ENCODE data around the gene IL10RA.

- TF ChIP-seq CTCF (conservative IDR thresholded peaks at IDR 0.05; ENCODE audit: low read depth in 2 of 2) (no peak), EZH2 (IDR thresholded peaks at IDR 0.05; ENCODE audit: low read depth, unreplicated experiment) (no peak), POLR2AphosphoS5 (IDR thresholded peaks at IDR 0.05; ENCODE audit: low read depth) (no peak), REST (IDR thresholded peaks at IDR 0.05; ENCODE audit: unreplicated experiment) (no peak), JUNB (IDR thresholded peaks at IDR 0.05; ENCODE audit: unreplicated experiment) (no peak), EZH2phosphoT487 (IDR thresholded peaks at IDR 0.05; ENCODE audit: unreplicated experiment) (no peak), ZNF462 (CRISPR knock-in tag; IDR thresholded peaks at IDR 0.05) (no peak), CREB1 (CRISPR knock-in tag; IDR thresholded peaks at IDR 0.05; ENCODE audit: low read depth) (no peak), NANOG (IDR thresholded peaks at IDR 0.05; ENCODE audit: borderline replicate concordance) (no peak)
These were observed 55.9 kb downstream of the IL10RA start for GRCh38 chr11:118042141-118042540.
